Erythroblast (primary cell): ENCODE results near the gene SPON1.

ENCODE experiments used
- GATA1 ChIP-seq: IDR thresholded peaks from 2 replicates; pipeline ENCODE4 v1.6.1; 2011; ENCODE audit warnings: low read depth, mild to moderate bottlenecking, control low read depth, low read length, moderate library complexity
- POLR2A ChIP-seq: IDR thresholded peaks from 2 replicates; pipeline ENCODE4 v1.6.1; 2011; ENCODE audit warnings: mild to moderate bottlenecking, low read length

- TF ChIP-seq POLR2A (no peak), GATA1 (no peak)
Measured at GRCh38 chr11:13942378-13942777, 20.1 kb upstream of the SPON1 start.
